NOMO-1 (cell line): ENCODE measurements around the gene ADIPOR2.

ENCODE experiments used
- DNase-seq, 2 experiments: peaks; one replicate each; lab custom pipeline; 2025; ENCODE audit not compliant: unreplicated experiment in 2 of 2; lab: John Stamatoyannopoulos, UW

Gene ADIPOR2

DNA sequence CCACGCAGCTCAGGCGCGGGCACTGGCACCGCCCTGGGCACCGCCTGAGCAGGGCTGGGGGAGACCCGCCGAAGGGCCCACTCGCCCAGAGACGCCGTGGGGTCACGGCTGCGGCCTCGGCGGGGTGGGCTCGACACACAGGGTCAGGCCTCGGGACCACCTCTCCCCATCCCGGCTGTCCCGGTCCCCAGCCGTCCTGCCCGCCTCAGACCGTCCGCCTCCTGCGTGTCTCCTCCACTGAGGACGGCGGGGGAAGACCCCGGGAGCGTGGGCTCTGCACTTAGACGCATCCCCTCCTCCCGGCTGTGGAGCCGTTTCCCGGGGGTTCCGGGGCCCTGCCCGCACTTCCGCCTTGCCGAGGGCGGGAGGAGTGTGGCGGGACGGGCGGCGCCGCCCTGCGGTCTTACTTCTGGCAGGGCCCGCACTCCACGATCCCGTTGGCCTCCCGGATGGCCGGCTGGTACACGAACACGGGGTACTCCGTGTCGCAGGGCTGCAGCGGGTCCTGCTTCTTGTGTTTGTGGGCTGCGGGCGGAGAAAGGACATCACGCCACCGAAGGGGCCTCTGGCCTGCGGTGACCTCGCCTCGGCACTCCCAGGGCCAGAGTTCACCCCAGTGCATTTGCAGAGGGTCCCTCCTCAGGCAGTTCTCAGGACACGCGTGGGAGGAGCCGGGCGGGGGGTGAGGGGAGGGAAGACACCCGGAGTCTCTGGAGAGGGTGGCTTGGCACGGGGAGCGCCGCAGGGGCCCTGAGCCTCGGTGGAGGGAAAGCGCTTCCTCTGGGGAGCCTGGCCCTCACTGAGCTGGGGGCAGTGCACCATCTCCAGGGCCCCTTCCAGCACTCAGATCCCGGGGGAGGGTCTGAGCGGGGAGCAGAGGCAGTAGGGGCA, 106.4 kb downstream of the ADIPOR2 start:
- DNase-seq: peak; percentile 28 to 45

DNA sequence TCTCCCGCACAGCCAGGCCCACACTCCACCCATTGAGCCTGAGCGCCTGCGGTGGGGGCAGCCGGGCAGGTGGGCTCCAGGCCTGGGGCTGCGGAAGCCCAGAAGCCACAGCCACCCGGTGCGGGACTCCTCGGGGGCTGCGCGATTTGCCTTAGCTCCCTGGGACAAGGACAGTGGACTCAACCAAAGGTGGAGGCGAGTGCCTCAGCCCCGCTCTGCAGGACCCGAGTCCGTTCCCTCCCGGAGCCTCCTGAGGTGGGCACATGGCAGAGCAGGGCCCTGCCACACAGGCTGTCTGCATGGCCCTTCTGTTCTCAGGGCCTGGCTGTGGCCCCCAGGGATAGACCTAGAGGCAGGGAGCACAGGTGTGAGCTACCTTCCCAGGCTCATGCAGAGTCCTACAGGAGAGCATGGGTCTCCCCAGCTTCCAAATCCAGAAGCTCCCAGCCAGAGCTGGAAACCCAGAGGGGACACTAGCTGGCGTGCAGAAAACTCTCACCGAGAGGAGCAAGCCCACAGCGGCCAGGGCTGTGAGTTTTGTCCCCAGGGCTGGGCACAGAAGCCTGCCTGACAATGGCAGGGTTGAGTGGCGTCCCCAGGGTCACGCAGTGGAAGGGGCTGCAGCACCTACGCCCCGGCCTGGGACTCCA, 107.2 kb downstream of the ADIPOR2 start:
- DNase-seq: no peak

DNA sequence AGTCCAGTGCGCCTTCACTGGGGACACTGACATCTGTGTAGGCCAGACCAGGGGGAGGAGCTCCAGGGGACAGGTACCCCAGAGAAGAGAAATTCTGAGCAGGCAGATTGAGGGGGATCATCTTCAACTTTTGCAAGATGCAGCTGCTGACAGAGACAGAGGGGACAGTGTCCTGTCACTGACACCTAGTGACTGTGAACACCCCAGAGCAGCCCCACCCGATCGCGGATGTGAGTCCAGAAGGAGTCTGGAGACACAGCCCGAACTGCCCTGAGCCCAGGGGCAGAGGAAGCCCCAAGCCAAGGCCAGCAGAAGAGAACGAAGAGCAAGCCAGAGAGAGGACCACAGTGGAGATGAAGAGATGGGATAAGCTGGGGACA, 107.8 kb downstream of the ADIPOR2 start:
- DNase-seq: no peak

DNA sequence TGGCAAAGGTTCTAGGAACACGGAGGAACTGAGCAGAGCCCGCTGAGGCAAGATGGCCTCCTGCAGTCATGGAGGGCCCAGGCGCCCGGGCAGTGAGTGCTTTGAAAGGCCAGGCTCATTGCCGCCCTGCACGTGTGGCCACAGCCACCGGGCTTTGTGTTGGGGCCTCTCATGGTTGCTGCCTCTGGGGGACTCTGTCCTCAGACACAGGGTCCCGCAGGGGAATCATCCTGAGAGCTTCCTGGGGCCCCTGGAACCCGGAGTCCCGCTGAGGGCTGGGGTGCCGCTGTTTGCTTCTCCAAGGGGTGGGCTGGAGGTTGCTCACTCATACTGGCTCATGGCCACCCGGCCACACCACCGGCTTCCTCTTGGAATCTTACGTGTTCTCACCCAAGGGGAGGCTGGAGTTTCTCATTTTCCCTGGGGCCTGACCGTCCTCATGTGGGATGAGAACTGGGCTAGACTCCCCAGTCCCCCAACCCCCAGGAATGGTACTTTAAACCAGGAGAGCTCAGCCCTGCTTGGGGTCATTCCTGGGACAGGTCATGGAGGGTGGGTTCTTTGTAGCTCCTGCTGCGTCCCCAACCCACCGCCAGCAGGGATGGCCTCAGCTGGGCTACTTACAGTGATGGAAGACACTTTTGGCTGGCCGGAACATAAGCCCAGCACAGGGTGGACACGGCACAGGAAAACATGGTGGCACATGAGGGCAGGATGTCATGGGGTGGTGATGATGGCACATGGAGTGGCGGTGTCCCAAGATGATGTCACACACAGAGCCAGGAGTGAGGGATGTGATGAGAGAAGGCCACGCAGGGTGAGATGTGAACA, 108.4 kb downstream of the ADIPOR2 start:
- DNase-seq: no peak

DNA sequence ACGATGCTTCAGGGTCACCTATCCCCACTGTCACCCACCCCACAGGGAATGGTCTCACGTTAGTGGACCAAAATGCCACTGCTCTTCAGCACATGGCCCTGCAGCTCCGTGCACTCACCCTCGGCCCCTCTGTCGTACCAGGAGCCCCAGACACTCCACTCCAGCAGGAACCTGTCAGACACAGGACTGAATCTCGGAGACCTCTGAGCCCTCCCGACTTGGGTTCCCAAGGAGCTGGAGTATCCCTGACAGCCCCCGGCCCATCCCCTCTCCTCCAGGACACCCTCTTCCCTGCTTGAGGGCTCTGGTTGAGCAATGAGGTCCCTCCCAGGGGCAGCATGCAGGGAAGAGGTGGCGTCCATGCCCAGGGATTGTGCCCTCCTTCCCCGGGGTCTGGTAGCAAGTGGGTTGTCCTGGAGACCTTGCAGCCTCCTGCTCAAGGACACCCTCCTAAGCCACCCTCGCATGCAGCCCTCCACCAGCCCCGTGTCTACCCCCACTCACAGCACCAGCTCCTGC, 109.1 kb downstream of the ADIPOR2 start:
- DNase-seq: no peak

DNA sequence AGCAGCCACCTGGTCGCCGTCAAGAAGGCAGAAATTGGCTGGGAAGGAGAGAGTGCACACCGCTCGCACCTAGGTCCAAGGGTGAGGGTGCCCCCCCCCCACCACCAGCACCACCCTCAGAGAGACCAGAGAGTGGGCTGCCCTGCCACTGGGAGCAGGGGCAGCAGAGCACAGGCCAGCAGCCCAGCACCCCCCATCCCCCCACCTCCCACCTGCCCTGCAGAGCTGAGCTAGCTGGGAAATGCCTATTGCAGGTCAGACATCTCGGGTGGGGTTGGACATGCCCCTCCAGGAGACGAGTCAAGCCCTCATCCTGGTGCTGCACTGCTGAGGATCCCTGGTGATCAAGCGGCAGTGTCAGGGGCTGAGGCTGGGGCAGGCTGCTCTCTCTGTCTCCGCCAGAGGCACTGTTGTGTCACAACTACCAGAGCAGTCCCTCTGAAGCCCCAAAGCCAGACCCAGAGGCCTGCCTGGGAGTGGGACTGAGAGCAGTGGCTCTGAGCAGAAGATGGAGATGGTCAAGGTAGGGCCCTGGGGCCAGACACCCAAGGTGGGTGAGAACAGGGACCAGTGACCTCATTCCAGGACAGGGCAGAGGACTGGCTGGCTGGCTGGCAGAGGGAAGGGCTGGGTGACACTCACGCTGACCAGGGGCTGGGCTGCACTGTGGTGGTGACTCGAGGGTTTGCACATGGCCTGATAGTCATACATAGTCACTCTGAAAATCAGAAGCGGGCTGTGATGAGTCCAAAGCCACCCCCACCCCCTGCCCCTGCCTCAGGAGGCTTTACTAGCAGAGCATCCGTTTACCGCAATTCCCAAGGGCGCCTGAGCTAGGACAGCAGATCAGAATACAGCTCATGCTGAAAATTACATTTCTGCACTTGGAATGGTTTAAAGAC, 109.8 kb downstream of the ADIPOR2 start:
- DNase-seq: no peak

DNA sequence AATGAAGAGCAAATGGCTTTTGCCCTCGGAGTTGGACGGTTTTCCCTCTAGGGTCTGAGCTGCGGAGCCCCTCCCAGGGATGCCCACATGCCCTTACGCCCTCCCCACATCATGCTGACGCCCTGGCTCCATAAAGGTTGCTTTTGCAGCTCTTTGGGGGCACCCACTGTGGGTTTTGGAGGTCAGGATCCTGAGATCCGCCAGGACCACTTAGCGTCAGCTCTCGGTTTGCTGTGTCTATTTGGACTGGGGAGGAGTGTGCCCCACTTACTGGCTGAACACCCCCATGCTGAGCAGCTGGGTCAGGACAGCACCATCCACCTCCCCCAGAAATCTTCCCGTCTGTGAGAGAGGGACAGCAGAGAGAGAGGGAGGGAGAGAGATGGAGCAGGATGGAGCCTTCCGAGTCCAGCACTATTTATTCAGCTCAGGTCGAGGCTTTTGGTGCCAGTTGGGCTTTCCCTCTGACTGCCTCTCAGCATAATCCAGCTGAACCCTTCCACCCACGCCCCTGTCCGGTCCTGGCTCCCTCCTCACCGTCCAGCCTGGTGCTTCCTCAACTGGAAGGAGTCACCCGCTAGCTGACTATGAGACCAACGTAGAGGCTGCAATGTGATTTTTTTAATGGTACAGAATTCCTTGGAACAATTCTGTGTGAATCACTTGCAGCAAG, 110.6 kb downstream of the ADIPOR2 start:
- no peak for DNase-seq

DNA sequence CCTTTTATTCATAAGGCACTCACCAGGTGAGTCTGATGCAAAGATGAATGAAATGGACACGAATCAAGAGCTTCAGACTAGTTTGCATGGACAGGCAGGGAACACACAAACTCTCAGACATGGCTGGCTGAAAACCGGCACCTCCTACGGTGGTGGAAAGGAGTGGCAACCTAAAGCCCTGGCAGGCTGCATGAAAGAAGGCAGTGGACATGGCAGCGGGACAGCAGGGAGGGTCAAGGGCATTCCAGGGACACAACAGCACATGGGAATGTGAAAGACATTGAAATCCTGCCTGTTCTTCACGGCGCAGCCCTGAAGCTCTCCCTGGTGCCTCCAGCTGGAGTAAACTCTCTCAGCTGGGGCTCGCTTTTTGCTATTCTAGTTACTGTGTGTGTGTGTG, 112.9 kb downstream of the ADIPOR2 start:
- no peak for DNase-seq

DNA sequence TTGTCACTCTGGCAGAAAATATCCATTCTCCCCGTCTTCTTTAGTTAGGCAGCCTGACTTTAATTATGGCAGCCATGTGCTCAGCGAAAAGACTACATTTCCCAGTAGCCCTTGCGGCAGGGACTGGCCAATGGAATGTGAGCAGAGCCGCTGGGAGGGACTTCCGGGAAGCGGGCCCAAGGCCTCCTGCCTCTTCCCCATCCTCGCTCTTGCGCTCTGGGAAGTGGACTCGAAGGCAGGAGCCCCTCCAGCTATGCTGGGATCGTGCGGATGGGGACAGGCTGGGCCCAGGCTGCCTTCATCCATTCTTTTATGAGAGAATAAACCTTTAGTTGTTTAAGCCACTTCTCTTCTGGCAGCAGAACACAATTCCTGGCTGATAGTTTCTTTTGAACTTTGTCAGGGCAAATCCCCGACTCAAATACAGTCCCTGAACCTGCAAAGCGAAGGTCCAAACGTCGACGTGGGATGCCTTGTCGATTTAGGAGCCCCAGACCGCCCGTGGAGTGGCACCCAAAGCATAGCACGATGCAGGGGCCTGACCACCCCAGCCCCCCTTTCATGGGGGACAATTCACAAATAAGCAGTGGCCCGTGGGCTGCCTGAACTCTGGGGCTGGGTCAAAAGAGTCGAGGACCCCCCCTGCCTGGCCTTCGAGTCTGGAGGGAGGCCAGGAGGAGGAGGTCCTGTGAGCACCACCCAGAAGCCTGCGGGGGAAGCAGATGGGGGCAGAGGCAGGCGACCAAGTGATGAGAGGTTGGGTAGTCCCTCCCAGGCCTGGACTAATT, 113.9 kb downstream of the ADIPOR2 start:
- DNase-seq: peak; percentile 63 to 69

DNA sequence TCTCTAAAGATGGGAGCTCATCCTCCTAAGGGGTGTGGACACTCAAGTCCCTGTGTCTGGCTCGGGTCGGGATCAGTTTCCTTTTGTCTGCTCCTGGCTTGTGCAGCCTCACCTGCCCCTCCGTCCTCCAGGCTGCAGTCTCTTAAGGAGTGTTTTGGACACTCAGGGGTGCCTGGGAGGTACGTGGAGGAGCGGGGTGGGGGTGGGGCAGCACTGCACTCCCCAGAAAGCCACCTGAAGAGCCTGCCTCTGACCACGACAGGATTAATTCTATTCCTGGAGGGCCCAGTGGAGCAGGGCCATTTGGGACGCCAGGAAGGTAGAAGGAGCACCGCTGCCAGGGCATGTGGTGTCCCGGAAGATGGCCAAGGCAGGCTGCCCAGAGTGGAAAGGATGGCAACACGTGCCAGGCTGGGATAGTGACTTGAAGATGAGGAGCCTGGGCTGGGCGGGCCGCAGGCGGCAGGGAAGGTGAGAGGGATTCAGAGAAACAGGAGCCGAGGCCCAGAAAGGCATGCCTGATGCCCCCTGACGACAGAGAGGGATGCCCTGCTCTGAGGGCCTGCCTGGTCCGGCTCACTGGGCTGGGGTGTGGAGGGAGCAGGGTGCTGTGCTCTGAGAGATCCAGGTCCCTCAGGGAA, 114.7 kb downstream of the ADIPOR2 start:
- DNase-seq: no peak

DNA sequence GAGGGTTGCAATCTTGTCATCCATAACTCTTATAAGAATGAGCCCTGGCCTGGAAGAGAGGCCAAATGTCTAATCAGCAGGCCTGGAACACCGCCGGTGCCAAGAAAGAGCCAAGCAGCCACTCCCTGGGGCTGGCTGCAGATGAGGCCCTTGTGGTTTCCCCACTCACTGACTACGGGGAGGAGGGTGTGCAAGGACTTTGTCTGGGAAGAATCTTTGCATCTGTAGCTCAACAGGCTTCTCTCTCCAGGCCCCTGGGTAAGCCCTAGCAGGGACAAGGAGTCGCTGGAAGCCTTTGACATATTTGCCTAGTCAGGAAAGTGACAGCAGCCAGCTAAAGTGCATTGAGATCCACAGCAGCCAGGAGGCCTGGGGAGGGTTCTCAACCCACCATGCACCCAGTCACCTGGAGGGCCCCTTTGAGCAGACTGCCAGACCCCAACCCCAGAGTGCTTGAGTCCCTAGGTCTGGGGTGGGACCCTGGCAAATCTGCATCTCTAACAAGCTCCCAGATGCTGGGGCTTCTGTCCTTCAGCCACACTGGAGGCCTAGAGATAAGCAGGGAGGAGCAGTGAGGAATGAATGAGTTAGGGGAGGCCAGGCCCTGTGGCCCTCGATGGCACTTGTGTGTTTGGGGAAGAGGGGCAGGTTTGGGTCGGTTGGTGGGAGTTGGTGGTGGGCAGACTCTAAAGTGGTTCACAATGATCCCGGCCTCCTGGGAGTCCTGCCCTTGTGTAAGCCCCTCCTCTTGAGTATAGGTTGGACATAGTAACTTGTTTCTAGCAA, 115.6 kb downstream of the ADIPOR2 start:
- DNase-seq: no peak

DNA sequence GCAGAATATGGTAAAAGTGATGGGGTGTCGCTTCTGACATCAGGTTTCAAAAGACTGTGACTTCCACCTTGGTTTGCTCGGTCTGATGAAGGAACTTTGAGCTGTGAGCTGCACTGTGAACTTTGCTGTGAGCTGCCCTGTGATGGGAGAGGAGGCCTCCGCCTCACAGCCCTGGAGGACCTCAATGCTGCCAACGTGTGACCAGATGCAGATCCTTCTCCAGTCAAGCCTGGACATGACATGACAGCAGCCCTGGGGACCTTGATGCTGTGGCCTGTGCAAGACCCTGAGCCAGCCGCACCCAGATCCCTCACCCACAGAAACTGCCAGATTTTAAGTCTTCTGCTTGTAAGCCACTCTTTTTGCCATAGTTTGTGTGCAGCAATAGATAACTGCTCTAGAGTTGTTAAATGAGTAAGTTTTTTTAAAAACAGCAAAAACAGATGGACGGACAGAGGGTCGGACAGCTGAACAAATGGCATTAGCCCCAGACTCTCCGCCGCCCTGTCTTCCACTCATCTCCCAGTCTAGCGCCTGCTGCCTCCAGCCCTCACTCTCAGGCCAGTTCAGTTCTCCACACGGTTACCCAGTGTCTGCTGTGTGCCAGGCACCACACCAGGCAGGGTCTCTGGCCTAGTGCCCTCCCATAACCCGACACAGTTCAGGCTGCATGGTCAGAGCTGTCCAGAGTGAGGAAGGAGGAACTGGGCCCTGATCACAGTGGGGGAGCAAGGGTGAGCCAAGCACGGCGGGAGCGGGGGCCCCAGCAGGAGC, 116.4 kb downstream of the ADIPOR2 start:
- DNase-seq: no peak

DNA sequence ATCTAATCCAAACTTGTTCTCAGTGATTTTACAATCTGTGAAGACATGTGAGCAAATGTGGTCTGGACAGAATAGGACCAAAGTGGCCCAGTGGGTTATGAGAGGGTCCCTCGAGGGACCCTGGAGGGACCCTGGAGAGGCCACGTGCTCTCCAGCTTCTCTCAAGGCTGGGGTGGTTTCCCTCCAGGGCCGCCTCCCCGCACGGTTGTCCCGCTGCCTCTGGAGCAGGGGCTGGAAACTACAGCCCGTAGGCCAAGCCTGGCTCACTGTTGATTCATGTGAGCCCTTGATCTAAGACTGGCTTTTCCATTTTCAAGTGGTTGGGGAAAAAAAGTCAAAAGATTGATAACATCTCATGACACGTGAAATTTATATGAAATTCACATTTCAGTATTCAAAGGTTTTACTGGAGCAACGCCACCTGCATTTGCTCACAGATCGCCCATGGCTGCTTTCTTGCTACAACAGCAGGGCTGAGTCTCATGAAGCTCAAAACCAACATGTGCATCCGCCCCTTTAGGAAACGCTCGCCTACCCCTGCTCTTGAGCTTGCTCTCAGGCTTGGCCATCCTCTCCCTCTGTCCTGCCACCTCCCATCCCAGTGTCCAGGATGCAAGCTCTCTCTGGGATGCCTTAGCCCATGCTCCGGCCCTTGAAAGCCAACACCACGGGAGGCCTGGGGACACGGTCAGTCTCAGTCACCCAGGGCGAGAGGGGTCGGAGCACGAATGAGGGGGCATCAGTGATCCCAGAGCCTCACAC, 117.3 kb downstream of the ADIPOR2 start:
- no peak for DNase-seq

DNA sequence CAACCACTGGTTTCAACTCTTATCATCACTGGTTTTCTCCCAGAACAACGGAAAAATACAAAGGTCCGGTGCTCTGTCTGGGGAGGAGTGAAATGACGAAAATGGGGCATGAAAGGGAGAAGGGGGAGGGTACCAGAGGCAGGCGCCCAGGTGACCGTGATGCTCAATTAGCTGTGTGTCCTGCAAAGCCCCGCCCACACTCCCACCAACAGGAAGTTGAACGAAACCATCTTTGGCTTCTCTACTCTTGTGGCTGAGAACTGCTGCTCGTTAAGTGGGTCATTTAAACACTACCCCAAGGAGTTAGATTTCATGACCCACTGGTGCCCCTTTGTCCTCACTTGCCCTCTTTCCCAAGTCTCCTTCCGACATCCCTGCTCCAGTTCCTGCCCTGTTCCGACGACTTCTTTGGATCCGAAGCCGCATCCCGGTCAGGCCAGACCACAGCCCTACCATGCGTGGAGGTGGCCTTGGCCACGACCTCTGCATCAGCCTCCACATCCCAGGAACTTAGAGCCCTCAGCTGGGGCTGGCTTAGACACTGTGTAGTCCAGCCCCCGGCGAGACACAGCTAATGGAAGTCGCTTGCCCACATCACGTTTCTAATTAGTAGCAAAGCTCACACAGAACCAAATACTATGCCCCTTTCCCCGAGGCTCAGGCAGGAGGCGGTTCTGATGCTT, 118.1 kb downstream of the ADIPOR2 start:
- DNase-seq: peak in 1 of 2 experiments; percentile 36

DNA sequence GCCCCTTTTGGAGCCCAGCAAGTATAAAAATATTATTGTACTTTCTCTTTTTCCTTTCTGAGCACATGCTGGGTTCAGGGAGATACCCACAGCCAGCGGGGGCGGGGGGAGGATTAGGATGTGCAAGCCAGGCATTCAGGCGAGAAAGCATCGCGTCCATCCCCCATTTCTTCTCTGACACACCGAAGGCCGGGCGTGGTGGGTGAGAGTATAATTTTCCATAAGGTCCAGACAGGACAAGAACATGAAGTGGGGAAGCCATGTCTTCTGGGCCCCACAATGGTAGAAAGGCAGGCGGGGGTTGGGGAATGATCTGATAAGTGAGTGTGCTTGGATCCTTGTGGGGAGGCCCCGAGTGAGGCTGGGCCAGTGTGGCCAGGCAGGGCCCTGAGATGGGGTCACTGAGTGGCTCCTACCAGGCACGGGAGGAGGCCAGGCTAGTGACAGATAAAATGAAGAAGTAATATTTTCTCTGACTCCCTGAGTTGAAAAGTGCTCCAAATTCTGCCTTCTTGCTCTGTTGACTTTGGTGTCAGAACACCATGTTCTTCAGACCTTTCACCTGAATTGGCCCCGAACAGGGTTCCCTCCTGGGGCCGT, 118.8 kb downstream of the ADIPOR2 start:
- DNase-seq: no peak
